OCI-LY3 (cell line): Measurements from ENCODE around the gene AQP5.

ENCODE experiments used
- H2AFZ ChIP-seq: fragments of 200-600, 300-600 bp; shearing (Covaris generic); 2 replicates; pipeline ENCODE4 v1.6.0; 2014; ENCODE audit warnings: antibody characterized with exemption, low read depth, low read length
- H3K27ac ChIP-seq: fragments of 200-600, 300-600 bp; sonication (generic); 2 replicates; pipeline ENCODE4 v1.5.1; 2014; ENCODE audit warnings: mild to moderate bottlenecking, low read length, moderate library complexity, mixed read lengths
- H3K27me3 ChIP-seq: fragments of 200-600, 300-600 bp; sonication (generic); 2 replicates; pipeline ENCODE4 v1.6.1; 2014; ENCODE audit warnings: low read depth, low read length, mixed read lengths
- H3K36me3 ChIP-seq: fragments of 200-600, 300-600 bp; sonication (generic); replicated peaks from 2 replicates; pipeline ENCODE3; 2014; ENCODE audit warnings: low read depth, low read length, mixed read lengths
- H3K4me1 ChIP-seq: fragments of 300-600, 200-600 bp; sonication (generic); 2 replicates; pipeline ENCODE4 v1.6.1; 2014; ENCODE audit warnings: low read length, mixed read lengths
- H3K4me2 ChIP-seq: fragments of 200-600, 300-600 bp; sonication (generic); 2 replicates; pipeline ENCODE4 v1.6.1; 2014; ENCODE audit warnings: low read length, mixed read lengths
- H3K4me3 ChIP-seq: fragments of 300-600, 200-600 bp; sonication (generic); 2 replicates; pipeline ENCODE4 v1.5.1; 2014; ENCODE audit warnings: antibody characterized with exemption, mild to moderate bottlenecking, low read length, moderate library complexity
- H3K79me2 ChIP-seq: fragments of 300-600, 200-600 bp; shearing (Covaris generic); 2 replicates; pipeline ENCODE4 v1.6.1; 2014; ENCODE audit warnings: mild to moderate bottlenecking, low read length, mixed read lengths
- H3K9ac ChIP-seq: fragments of 300-600, 200-600 bp; shearing (Covaris generic); 2 replicates; pipeline ENCODE4 v1.6.0; 2014; ENCODE audit warnings: mild to moderate bottlenecking, low read length, moderate library complexity
- H3K9me3 ChIP-seq: fragments of 200-600, 300-600 bp; shearing (Covaris generic); 2 replicates; pipeline ENCODE4 v1.6.1; 2014; ENCODE audit warnings: low read length, mixed read lengths; ENCODE audit not compliant: insufficient read depth
- H4K20me1 ChIP-seq: fragments of 200-600, 300-600 bp; sonication (generic); 2 replicates; pipeline ENCODE4 v1.6.1; 2016; ENCODE audit warnings: low read length, mixed read lengths; ENCODE audit not compliant: insufficient read depth
- CTCF ChIP-seq: fragments of 200-600, 300-600 bp; sonication (generic); IDR thresholded peaks from 2 replicates; pipeline ENCODE4 v1.5.1; 2014; ENCODE audit warnings: antibody characterized with exemption, low read length, low read depth
- EZH2phosphoT487 ChIP-seq: fragments of 200-600 bp; shearing (Covaris generic); IDR thresholded peaks from 2 replicates; pipeline ENCODE4 v1.6.1; 2018; ENCODE audit warnings: antibody characterized with exemption, mixed run types, low read depth

Gene AQP5

GRCh38 chr12:49962861-49963765 lies 1.4 kb downstream of the AQP5 start:
- H3K9ac ChIP-seq = no peak overlapping the region
- no peaks in the 10 kb centered on the region for H3K79me2 ChIP-seq
- H3K4me3 ChIP-seq = no peak overlapping the region
- H4K20me1 ChIP-seq = no peaks in the 10 kb centered on the region
- peaks cover 11% of the 10 kb centered on the region; the same call in 1 of the 2 replicates for H3K4me1 ChIP-seq
- no peaks in the 10 kb centered on the region for H3K36me3 ChIP-seq
- peaks cover 20% of the 10 kb centered on the region for H3K27me3 ChIP-seq
- TF ChIP-seq EZH2phosphoT487 (no peak), CTCF (no peak)
- no peak overlapping the region for H2AFZ ChIP-seq
- H3K9me3 ChIP-seq = no peaks in the 10 kb centered on the region
- H3K27ac ChIP-seq = no peak overlapping the region
- H3K4me2 ChIP-seq = no peak overlapping the region

- Histone ChIP-seq H2AFZ (no peak overlapping the region), H3K27me3 (peaks cover 23% of the 10 kb centered on the region), H3K9me3 (no peaks in the 10 kb centered on the region), H3K9ac (no peak overlapping the region), H3K4me3 (no peak overlapping the region), H3K79me2 (no peaks in the 10 kb centered on the region), H3K4me1 (peaks cover 12% of the 10 kb centered on the region; the same call in 1 of the 2 replicates), H3K4me2 (no peak overlapping the region), H3K27ac (no peak overlapping the region), H4K20me1 (no peaks in the 10 kb centered on the region), H3K36me3 (no peaks in the 10 kb centered on the region)
- no peak for TF ChIP-seq EZH2phosphoT487
- no peak for TF ChIP-seq CTCF
These were observed 2.5 kb downstream of the AQP5 start for GRCh38 chr12:49963976-49964815.

GRCh38 chr12:49964849-49965624 lies 3.4 kb downstream of the AQP5 start:
- H3K4me1 ChIP-seq = peaks cover 12% of the 10 kb centered on the region; the same call in 1 of the 2 replicates
- peaks cover 20% of the 10 kb centered on the region for H3K27me3 ChIP-seq
- H4K20me1 ChIP-seq = no peaks in the 10 kb centered on the region
- no peaks in the 10 kb centered on the region for H3K79me2 ChIP-seq
- H3K4me2 ChIP-seq = no peak overlapping the region
- H3K36me3 ChIP-seq = no peaks in the 10 kb centered on the region
- no peak overlapping the region for H3K27ac ChIP-seq
- no peak overlapping the region for H3K4me3 ChIP-seq
- no peak overlapping the region for H2AFZ ChIP-seq
- H3K9me3 ChIP-seq = no peaks in the 10 kb centered on the region
- no peak for TF ChIP-seq CTCF
- no peak for TF ChIP-seq EZH2phosphoT487
- H3K9ac ChIP-seq = no peak overlapping the region
